Measurements from ENCODE around the gene HDGF. TPM values are rescaled to one million over a fixed set of nuclear protein-coding genes. Genes with fewer than 3 reads are reported as not detected.

Gene HDGF
- total and polyA plus RNA-seq, 2 of the 8 experiments (the other 6 are each of a cell fraction or from before 2014, with no cell fraction given): 145 to 391 TPM

GRCh38 chr1:156728599-156729462 is 22.6 kb downstream of the HDGF start, which contains the start of gene ISG20L2:
Gene ISG20L2 (minus strand): TSS chr1:156728766. CDS start chr1:156727652, 1,114 bp downstream.
- peak within 1 kb of the TSS; percentile 2 for H2AK5ac ChIP-seq (ENCODE audit: low read depth, low read length)
- peak within 1 kb of the TSS; percentile 83 to 100 (median 94) for H3K4me3 ChIP-seq (ENCODE audit: extremely low read depth in 1 of 4, insufficient read depth in 2 of 4, low read depth in 3 of 4, low read length in 4 of 4)
- no peak within 1 kb of the TSS; the same call in 1 of the 2 replicates for H2BK15ac ChIP-seq (ENCODE audit: low read length)
- peak within 1 kb of the TSS; percentile 94 for H4K8ac ChIP-seq (ENCODE audit: extremely low read depth, insufficient read depth, low read length)
- no peaks in the 10 kb centered on the region for H3K9me3 ChIP-seq (ENCODE audit: insufficient read depth in 2 of 2, low read depth in 1 of 2, low read length in 1 of 2)
- no peak within 1 kb of the TSS for H3K4ac ChIP-seq (replicated peaks; ENCODE audit: insufficient read length, low read depth, low read length)
- no peak within 1 kb of the TSS for H3K23ac ChIP-seq (ENCODE audit: insufficient read length)
- H4K91ac ChIP-seq (replicated peaks; ENCODE audit: insufficient read length, low read length): peak within 1 kb of the TSS; percentile 25
- peak within 1 kb of the TSS; percentile 89 for H3K27ac ChIP-seq (ENCODE audit: low read depth, low read length)
- peaks cover 22 to 61% of the 10 kb centered on the region in 2 experiments for H3K79me2 ChIP-seq (ENCODE audit: control insufficient read depth in 1 of 2, insufficient read depth in 2 of 2, low read length in 2 of 2)
- no peaks in the 10 kb centered on the region for H3K27me3 ChIP-seq (replicated peaks in 1 of 4; ENCODE audit: control insufficient read depth in 3 of 4, extremely low read depth in 1 of 4, insufficient read depth in 3 of 4, low read length in 3 of 4)
- no peak within 1 kb of the TSS for H2BK20ac ChIP-seq (ENCODE audit: low read length)
- no peak within 1 kb of the TSS for H2BK120ac ChIP-seq (replicated peaks; ENCODE audit: low read depth, low read length)
- H3K4me2 ChIP-seq (ENCODE audit: insufficient read depth in 1 of 2, low read depth in 2 of 2, low read length in 2 of 2): peak within 1 kb of the TSS; percentile 92 to 97
- H3K23me2 ChIP-seq (ENCODE audit: low read depth, low read length): peaks cover 8% of the 10 kb centered on the region
- FAIRE-seq: peak; percentile 19
- H3K56ac ChIP-seq (replicated peaks; ENCODE audit: insufficient read length, low read depth, low read length): no peak within 1 kb of the TSS
- peaks cover 5 to 14% (median 8%) of the 10 kb centered on the region in 4 experiments; a peak in 7 of 8 replicates for H3K36me3 ChIP-seq (ENCODE audit: control insufficient read depth in 2 of 4, insufficient read depth in 4 of 4, low read length in 3 of 4)
- H3K4me1 ChIP-seq (replicated peaks in 1 of 4; ENCODE audit: control insufficient read depth in 3 of 4, insufficient read depth in 4 of 4, low read length in 3 of 4): peaks cover 0 to 23% (median 18%) of the 10 kb centered on the region in 4 experiments; a peak in 6 of 7 replicates
- H4K5ac ChIP-seq (ENCODE audit: insufficient read length, low read depth, low read length): peak within 1 kb of the TSS; percentile 75
- peak within 1 kb of the TSS; percentile 67 for H2BK5ac ChIP-seq (ENCODE audit: low read depth, low read length)
- 0 out of 2 replicates have a peak within 1 kb of the TSS, but pooled peaks have one; percentile 20 for H3K18ac ChIP-seq (ENCODE audit: extremely low read depth, low read length)
- H3K14ac ChIP-seq (ENCODE audit: insufficient read length): no peak within 1 kb of the TSS
- H3K9ac ChIP-seq (replicated peaks in 1 of 4; ENCODE audit: extremely low read depth in 1 of 4, low read depth in 3 of 4, low read length in 3 of 4): peak within 1 kb of the TSS; percentile 89 to 95 (median 92)
- peaks cover 9% of the 10 kb centered on the region for H3K79me1 ChIP-seq (ENCODE audit: low read depth, low read length)
- ChIA-PET CTCF (ENCODE audit: partially characterized antibody) (interaction anchor here (0.6 to 65.2 kb wide), 14 partner anchors 15 to 199 kb away, joined by 3 to 4284 read pairs (median 6); partner anchors contain the start of genes CRABP2, INSRR, MRPL24 and NES), POLR2A (ENCODE audit: partially characterized antibody) (interaction anchor here (0.7 to 13.3 kb wide), 23 partner anchors 8 to 170 kb away, joined by 3 to 214 read pairs (median 5); partner anchors contain the start of genes CRABP2, GPATCH4, HDGF and MRPL24)
- 4% methylated on average over 37 of the region's 57 CpGs; no CpG with 5 or more reads in 1 of the 2 experiments for WGBS, 2 experiments (ENCODE audit: extremely low coverage in 1 of 2, insufficient coverage in 1 of 2, insufficient read length in 1 of 2, insufficient replicate concordance in 2 of 2, low coverage in 1 of 2, low lambda C conversion rate in 2 of 2, missing lambda C conversion rate in 1 of 2)
- peaks cover 21 to 29% of the 10 kb centered on the region in 2 experiments for H4K20me1 ChIP-seq (replicated peaks in 1 of 2; ENCODE audit: control insufficient read depth in 1 of 2, insufficient read depth in 2 of 2, low read length in 2 of 2)
- no peak within 1 kb of the TSS for H2AFZ ChIP-seq (ENCODE audit: low read length)
- H2BK12ac ChIP-seq (ENCODE audit: low read depth, low read length): peak within 1 kb of the TSS; percentile 13; the same call in 1 of the 2 replicates
- peak; percentile 91 to 93 for DNase-seq (ENCODE audit: low read depth in 1 of 2, low spot score in 2 of 2)
- TF ChIP-seq SIRT6 (IDR thresholded peaks at IDR 0.05; ENCODE audit: low read length): no peak
- TF ChIP-seq CHD2 (IDR thresholded peaks at IDR 0.05; ENCODE audit: low read length): no peak
- TF ChIP-seq HDAC2 (IDR thresholded peaks at IDR 0.05; ENCODE audit: borderline replicate concordance in 1 of 2, low read depth in 2 of 2, low read length in 2 of 2): 0 out of 4 replicates have a peak, but pooled peaks of 1 of the 2 experiments have one; percentile 44
- TF ChIP-seq ATF2 (IDR thresholded peaks at IDR 0.05; ENCODE audit: low read length): 0 out of 2 replicates have a peak, but pooled peaks have one; percentile 81

Measured in H1 (cell line).